Measurements from ENCODE around the gene RAP1GDS1. TPM values are rescaled to one million over a fixed set of nuclear protein-coding genes. Genes with fewer than 3 reads are reported as not detected.

RAP1GDS1 gene
- total and polyA plus RNA-seq, 4 donors: 11.2 to 19.4 (median 16.0) TPM

- TF ChIP-seq RAD21 (IDR thresholded peaks at IDR 0.05) (no peak), FOXA1 (IDR thresholded peaks at IDR 0.05) (no peak)
Observed at GRCh38 chr4:98267498-98267897, 6.3 kb downstream of the RAP1GDS1 start (continued).

- Histone ChIP-seq H3K9me3 (ENCODE audit: control insufficient read depth in 4 of 4, low read length in 3 of 4) (no peaks in the 10 kb centered on the region), H3K27ac (ENCODE audit: low read depth in 1 of 2, low read length in 2 of 2) (no peak overlapping the region), H3K4me3 (ENCODE audit: low read depth in 1 of 3, low read length in 3 of 3) (no peak overlapping the region), H3K27me3 (ENCODE audit: control insufficient read depth in 4 of 4, insufficient read depth in 4 of 4, low read length in 3 of 4) (no peaks in the 10 kb centered on the region), H3K9ac (ENCODE audit: low read depth in 1 of 2, low read length in 2 of 2) (no peak overlapping the region), H3K4me1 (ENCODE audit: control insufficient read depth in 4 of 4, insufficient read depth in 4 of 4, low read length in 3 of 4) (peaks cover 0 to 1% (median 0%) of the 10 kb centered on the region in 4 donors), H3K36me3 (ENCODE audit: control insufficient read depth in 4 of 4, insufficient read depth in 3 of 4, low read depth in 1 of 4, low read length in 3 of 4) (no peaks in the 10 kb centered on the region)
- TF ChIP-seq CTCF (IDR thresholded peaks at IDR 0.05; ENCODE audit: low read depth, low read length, missing input control) (no peak), FOXA2 (IDR thresholded peaks at IDR 0.05) (no peak), HNF4G (IDR thresholded peaks at IDR 0.05) (no peak), GABPA (IDR thresholded peaks at IDR 0.05 in 1 of 2, conservative IDR thresholded peaks at IDR 0.05 in 1 of 2) (no peak), ATF3 (IDR thresholded peaks at IDR 0.05) (no peak), HNF4A (conservative IDR thresholded peaks at IDR 0.05) (no peak), FOXA1 (IDR thresholded peaks at IDR 0.05) (no peak), JUND (IDR thresholded peaks at IDR 0.05) (no peak), SP1 (IDR thresholded peaks at IDR 0.05) (no peak), RAD21 (IDR thresholded peaks at IDR 0.05) (no peak), REST (IDR thresholded peaks at IDR 0.05) (no peak), NR2F2 (IDR thresholded peaks at IDR 0.05) (no peak), TAF1 (conservative IDR thresholded peaks at IDR 0.05) (no peak), YY1 (IDR thresholded peaks at IDR 0.05) (no peak), MAX (IDR thresholded peaks at IDR 0.05) (no peak), ZBTB33 (IDR thresholded peaks at IDR 0.05) (no peak), RXRA (IDR thresholded peaks at IDR 0.05) (no peak), EGR1 (IDR thresholded peaks at IDR 0.05; ENCODE audit: low read depth in 2 of 2) (no peak)
- no peak for DNase-seq (ENCODE audit: low spot score)
- WGBS: 93% methylated on average over 2 of the region's 2 CpGs
Observed at GRCh38 chr4:98275145-98275544, 14.0 kb downstream of the RAP1GDS1 start.
